ENCODE results near the gene TTLL9.

DNA sequence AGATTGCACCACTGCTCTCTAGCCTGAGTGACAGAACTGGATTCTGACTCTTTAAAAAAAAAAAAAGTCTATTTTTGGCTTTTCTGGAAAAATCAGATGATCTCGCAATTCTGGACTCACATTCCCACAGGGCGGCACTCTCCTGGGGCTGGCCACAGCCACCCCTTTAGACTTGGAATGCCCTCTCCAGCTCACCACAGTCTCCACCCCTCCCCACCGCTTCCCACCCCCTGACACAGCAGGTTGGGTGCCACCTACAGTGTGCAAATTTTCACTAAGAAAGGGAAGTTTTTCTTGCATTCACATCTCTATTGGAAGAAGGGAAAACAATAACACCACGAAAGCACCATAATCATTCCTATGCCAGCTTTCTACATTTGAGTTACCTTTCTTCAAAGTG lies 66.0 kb downstream of the TTLL9 start:
- TF ChIP-seq, protein P1, sequence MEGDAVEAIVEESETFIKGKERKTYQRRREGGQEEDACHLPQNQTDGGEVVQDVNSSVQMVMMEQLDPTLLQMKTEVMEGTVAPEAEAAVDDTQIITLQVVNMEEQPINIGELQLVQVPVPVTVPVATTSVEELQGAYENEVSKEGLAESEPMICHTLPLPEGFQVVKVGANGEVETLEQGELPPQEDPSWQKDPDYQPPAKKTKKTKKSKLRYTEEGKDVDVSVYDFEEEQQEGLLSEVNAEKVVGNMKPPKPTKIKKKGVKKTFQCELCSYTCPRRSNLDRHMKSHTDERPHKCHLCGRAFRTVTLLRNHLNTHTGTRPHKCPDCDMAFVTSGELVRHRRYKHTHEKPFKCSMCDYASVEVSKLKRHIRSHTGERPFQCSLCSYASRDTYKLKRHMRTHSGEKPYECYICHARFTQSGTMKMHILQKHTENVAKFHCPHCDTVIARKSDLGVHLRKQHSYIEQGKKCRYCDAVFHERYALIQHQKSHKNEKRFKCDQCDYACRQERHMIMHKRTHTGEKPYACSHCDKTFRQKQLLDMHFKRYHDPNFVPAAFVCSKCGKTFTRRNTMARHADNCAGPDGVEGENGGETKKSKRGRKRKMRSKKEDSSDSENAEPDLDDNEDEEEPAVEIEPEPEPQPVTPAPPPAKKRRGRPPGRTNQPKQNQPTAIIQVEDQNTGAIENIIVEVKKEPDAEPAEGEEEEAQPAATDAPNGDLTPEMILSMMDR (IDR thresholded peaks at IDR 0.05; ENCODE audit: low read depth, low read length, missing input control): no peak
- no peak for TF ChIP-seq TAF1 (conservative IDR thresholded peaks at IDR 0.05)
- TF ChIP-seq GABPA (IDR thresholded peaks at IDR 0.05 in 1 of 2, conservative IDR thresholded peaks at IDR 0.05 in 1 of 2): no peak
- no peak for TF ChIP-seq SP1 (IDR thresholded peaks at IDR 0.05)
- TF ChIP-seq RXRA (IDR thresholded peaks at IDR 0.05): no peak
- TF ChIP-seq NR2F2 (IDR thresholded peaks at IDR 0.05): no peak
- TF ChIP-seq, protein P2, sequence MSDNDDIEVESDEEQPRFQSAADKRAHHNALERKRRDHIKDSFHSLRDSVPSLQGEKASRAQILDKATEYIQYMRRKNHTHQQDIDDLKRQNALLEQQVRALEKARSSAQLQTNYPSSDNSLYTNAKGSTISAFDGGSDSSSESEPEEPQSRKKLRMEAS (IDR thresholded peaks at IDR 0.05): no peak
- no peak for TF ChIP-seq RAD21 (IDR thresholded peaks at IDR 0.05)
- TF ChIP-seq, protein P3, sequence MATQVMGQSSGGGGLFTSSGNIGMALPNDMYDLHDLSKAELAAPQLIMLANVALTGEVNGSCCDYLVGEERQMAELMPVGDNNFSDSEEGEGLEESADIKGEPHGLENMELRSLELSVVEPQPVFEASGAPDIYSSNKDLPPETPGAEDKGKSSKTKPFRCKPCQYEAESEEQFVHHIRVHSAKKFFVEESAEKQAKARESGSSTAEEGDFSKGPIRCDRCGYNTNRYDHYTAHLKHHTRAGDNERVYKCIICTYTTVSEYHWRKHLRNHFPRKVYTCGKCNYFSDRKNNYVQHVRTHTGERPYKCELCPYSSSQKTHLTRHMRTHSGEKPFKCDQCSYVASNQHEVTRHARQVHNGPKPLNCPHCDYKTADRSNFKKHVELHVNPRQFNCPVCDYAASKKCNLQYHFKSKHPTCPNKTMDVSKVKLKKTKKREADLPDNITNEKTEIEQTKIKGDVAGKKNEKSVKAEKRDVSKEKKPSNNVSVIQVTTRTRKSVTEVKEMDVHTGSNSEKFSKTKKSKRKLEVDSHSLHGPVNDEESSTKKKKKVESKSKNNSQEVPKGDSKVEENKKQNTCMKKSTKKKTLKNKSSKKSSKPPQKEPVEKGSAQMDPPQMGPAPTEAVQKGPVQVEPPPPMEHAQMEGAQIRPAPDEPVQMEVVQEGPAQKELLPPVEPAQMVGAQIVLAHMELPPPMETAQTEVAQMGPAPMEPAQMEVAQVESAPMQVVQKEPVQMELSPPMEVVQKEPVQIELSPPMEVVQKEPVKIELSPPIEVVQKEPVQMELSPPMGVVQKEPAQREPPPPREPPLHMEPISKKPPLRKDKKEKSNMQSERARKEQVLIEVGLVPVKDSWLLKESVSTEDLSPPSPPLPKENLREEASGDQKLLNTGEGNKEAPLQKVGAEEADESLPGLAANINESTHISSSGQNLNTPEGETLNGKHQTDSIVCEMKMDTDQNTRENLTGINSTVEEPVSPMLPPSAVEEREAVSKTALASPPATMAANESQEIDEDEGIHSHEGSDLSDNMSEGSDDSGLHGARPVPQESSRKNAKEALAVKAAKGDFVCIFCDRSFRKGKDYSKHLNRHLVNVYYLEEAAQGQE (IDR thresholded peaks at IDR 0.05): no peak
- TF ChIP-seq JUND (IDR thresholded peaks at IDR 0.05): no peak
- TF ChIP-seq FOXA1 (IDR thresholded peaks at IDR 0.05): no peak
- TF ChIP-seq, protein P4, sequence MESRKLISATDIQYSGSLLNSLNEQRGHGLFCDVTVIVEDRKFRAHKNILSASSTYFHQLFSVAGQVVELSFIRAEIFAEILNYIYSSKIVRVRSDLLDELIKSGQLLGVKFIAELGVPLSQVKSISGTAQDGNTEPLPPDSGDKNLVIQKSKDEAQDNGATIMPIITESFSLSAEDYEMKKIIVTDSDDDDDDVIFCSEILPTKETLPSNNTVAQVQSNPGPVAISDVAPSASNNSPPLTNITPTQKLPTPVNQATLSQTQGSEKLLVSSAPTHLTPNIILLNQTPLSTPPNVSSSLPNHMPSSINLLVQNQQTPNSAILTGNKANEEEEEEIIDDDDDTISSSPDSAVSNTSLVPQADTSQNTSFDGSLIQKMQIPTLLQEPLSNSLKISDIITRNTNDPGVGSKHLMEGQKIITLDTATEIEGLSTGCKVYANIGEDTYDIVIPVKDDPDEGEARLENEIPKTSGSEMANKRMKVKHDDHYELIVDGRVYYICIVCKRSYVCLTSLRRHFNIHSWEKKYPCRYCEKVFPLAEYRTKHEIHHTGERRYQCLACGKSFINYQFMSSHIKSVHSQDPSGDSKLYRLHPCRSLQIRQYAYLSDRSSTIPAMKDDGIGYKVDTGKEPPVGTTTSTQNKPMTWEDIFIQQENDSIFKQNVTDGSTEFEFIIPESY (IDR thresholded peaks at IDR 0.05): no peak
- TF ChIP-seq YY1 (IDR thresholded peaks at IDR 0.05): no peak
